HepG2 (cell line): Measurements from ENCODE around the gene MTRF1. TPM values are rescaled to one million over a fixed set of nuclear protein-coding genes. Genes with fewer than 3 reads are reported as not detected.

Source experiments
- AHR ChIP-seq: IDR thresholded peaks from 2 replicates; pipeline ENCODE4 v1.6.1; 2018; ENCODE audit warnings: missing genetic modification reagents, missing compliant biosample characterization
- HNRNPK ChIP-seq: fragments of 200-400 bp; formaldehyde crosslinking; IDR thresholded peaks from 2 replicates; pipeline ENCODE4 v1.6.1; 2018; ENCODE audit warnings: low read length, low read depth, moderate library complexity, mild to moderate bottlenecking; ENCODE audit not compliant: poor library complexity, severe bottlenecking
- JUND ChIP-seq: sonication (generic); formaldehyde crosslinking; IDR thresholded peaks from 2 replicates; pipeline ENCODE4 v1.8.0; 2022; ENCODE audit warnings: mild to moderate bottlenecking, missing genetic modification reagents
- KDM6A ChIP-seq: IDR thresholded peaks from 2 replicates; pipeline ENCODE4 v1.6.1; 2016; ENCODE audit warnings: low read depth
- MEF2D ChIP-seq: sonication (generic); formaldehyde crosslinking; IDR thresholded peaks from 2 replicates; pipeline ENCODE4 v1.5.1; 2020; ENCODE audit warnings: mild to moderate bottlenecking, missing genetic modification reagents
- MTF1 ChIP-seq: sonication (generic); formaldehyde crosslinking; IDR thresholded peaks from 2 replicates; pipeline ENCODE4 v1.5.0; 2020; ENCODE audit warnings: missing genetic modification reagents
- MYC ChIP-seq: sonication (generic); formaldehyde crosslinking; IDR thresholded peaks from 2 replicates; pipeline ENCODE4 v1.9.0; 2021; ENCODE audit warnings: missing genetic modification reagents, borderline replicate concordance
- NKX3-1 ChIP-seq: sonication (generic); formaldehyde crosslinking; IDR thresholded peaks from 2 replicates; pipeline ENCODE4 v1.5.0; 2020; ENCODE audit warnings: missing genetic modification reagents
- SRSF4 ChIP-seq: fragments of 200-400 bp; formaldehyde crosslinking; IDR thresholded peaks from one replicate; pipeline ENCODE4 v1.6.1; 2018; ENCODE audit warnings: mild to moderate bottlenecking, low read depth, low read length, moderate library complexity; ENCODE audit not compliant: poor library complexity, severe bottlenecking
- XBP1 ChIP-seq: sonication (generic); formaldehyde crosslinking; IDR thresholded peaks from 2 replicates; pipeline ENCODE4 v1.5.0; 2020; ENCODE audit warnings: missing genetic modification reagents
- ZBTB37 ChIP-seq: sonication (generic); formaldehyde crosslinking; IDR thresholded peaks from 2 replicates; pipeline ENCODE4 v1.4.0; 2020; ENCODE audit warnings: mild to moderate bottlenecking, missing genetic modification reagents
- ZFP36L2 ChIP-seq: sonication (generic); formaldehyde crosslinking; IDR thresholded peaks from 2 replicates; pipeline ENCODE4 v1.4.0; 2020; ENCODE audit warnings: missing genetic modification reagents
- ZNF343 ChIP-seq: sonication (generic); formaldehyde crosslinking; IDR thresholded peaks from 2 replicates; pipeline ENCODE4 v1.4.0; 2020; ENCODE audit warnings: mild to moderate bottlenecking, missing genetic modification reagents
- polyA plus RNA-seq, 8 experiments: library from polyadenylated mRNA; depleted of rRNA in 3 of 8; stranded (reverse) in 7 of 8; unstranded in 1 of 8; fragments of >200 nt; fragmentation: Illumina TruSeq in 4 of 8; extraction: Trizol in 4 of 8; gene quantifications; 2 replicates each; pipeline versions ENCODE4 v1.2.1 to v1.2.3, GENCODE V29; 2011 to 2016; ENCODE audit warnings: low read depth in 4 of 8, missing spikeins in 1 of 8, mixed read lengths in 1 of 8; ENCODE audit not compliant: insufficient read depth in 1 of 8
- total RNA-seq, 5 experiments: library from RNA; depleted of rRNA; stranded (reverse); fragments of >200 nt; fragmentation: Illumina TruSeq; extraction: Trizol; gene quantifications; 2 replicates each; pipeline ENCODE4 v1.2.3, GENCODE V29; 2016; ENCODE audit warnings: low read depth in 1 of 5
- TF ChIP-seq, protein P1 (sequence below): sonication (generic); formaldehyde crosslinking; IDR thresholded peaks from 2 replicates; pipeline ENCODE4 v1.4.0; 2020; ENCODE audit warnings: mild to moderate bottlenecking, missing genetic modification reagents, borderline replicate concordance
- TF ChIP-seq, protein P2 (sequence below), 2 experiments: sonication (generic) in 1 of 2; formaldehyde crosslinking in 1 of 2; IDR thresholded peaks; 2 replicates each; pipeline versions ENCODE4 v1.4.0 to v1.6.1; 2018 to 2020; ENCODE audit warnings: missing genetic modification reagents in 2 of 2, borderline replicate concordance in 1 of 2, low read depth in 1 of 2, mild to moderate bottlenecking in 1 of 2, missing biosample characterization in 1 of 2
- TF ChIP-seq, protein P3 (sequence below): sonication (generic); formaldehyde crosslinking; IDR thresholded peaks from 2 replicates; pipeline ENCODE4 v1.4.0; 2020; ENCODE audit warnings: mild to moderate bottlenecking, missing genetic modification reagents
- TF ChIP-seq, protein P4 (sequence below): sonication (generic); formaldehyde crosslinking; IDR thresholded peaks from 2 replicates; pipeline ENCODE4 v1.5.0; 2020; ENCODE audit warnings: missing genetic modification reagents, mild to moderate bottlenecking, borderline replicate concordance
- TF ChIP-seq, protein P5 (sequence below): sonication (generic); formaldehyde crosslinking; IDR thresholded peaks from 2 replicates; pipeline ENCODE4 v1.5.0; 2020; ENCODE audit warnings: missing genetic modification reagents

The MTRF1 gene
- total and polyA plus RNA-seq, 2 of the 13 experiments (the other 11 are each of a cell fraction or from before 2014, with no cell fraction given) = 21.6 to 27.2 TPM

DNA sequence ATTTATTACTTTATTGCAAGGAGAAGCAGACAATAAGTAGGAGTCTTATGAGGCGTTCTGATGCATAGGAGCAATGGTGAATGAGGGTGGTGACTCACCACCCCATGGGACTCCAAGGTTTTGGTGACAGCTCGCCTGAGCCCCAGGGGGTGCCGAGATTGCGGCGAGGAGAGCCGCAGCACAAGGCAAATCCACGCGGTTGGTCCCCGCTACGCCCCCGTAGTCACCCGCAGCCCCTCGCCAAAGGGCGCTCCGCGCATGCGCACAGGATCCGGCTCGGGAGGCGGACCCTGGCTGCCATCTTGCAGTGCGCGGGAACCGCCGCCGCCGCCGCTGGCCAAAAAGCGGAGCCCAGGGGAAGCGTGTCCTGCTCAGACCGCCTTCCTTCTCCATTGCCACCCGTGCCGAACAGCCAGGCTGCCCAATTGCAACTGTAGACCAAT, 47.6 kb upstream of the MTRF1 start, which contains the start of gene NAA16 (continued):
- TF ChIP-seq ZNF343 (CRISPR knock-in tag) = no peak; the same call in 1 of the 2 replicates
- TF ChIP-seq ZFP36L2 (CRISPR knock-in tag) = no peak
- TF ChIP-seq, protein P1, sequence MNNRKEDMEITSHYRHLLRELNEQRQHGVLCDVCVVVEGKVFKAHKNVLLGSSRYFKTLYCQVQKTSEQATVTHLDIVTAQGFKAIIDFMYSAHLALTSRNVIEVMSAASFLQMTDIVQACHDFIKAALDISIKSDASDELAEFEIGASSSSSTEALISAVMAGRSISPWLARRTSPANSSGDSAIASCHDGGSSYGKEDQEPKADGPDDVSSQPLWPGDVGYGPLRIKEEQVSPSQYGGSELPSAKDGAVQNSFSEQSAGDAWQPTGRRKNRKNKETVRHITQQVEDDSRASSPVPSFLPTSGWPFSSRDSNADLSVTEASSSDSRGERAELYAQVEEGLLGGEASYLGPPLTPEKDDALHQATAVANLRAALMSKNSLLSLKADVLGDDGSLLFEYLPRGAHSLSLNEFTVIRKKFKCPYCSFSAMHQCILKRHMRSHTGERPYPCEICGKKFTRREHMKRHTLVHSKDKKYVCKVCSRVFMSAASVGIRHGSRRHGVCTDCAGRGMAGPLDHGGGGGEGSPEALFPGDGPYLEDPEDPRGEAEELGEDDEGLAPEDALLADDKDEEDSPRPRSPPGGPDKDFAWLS = no peak
- TF ChIP-seq MTF1 (CRISPR knock-in tag) = no peak
- TF ChIP-seq XBP1 (CRISPR knock-in tag) = no peak
- TF ChIP-seq KDM6A (CRISPR knock-in tag) = no peak
- TF ChIP-seq, protein P2, sequence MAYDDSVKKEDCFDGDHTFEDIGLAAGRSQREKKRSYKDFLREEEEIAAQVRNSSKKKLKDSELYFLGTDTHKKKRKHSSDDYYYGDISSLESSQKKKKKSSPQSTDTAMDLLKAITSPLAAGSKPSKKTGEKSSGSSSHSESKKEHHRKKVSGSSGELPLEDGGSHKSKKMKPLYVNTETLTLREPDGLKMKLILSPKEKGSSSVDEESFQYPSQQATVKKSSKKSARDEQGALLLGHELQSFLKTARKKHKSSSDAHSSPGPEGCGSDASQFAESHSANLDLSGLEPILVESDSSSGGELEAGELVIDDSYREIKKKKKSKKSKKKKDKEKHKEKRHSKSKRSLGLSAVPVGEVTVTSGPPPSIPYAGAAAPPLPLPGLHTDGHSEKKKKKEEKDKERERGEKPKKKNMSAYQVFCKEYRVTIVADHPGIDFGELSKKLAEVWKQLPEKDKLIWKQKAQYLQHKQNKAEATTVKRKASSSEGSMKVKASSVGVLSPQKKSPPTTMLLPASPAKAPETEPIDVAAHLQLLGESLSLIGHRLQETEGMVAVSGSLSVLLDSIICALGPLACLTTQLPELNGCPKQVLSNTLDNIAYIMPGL (CRISPR knock-in tag; IDR thresholded peaks at IDR 0.05; ENCODE audit: borderline replicate concordance in 1 of 2, low read depth in 1 of 2) = peak in 1 of 2 experiments; percentile 35; a peak in 2 of 4 replicates
- no peak for TF ChIP-seq SRSF4
- peak; percentile 70 for TF ChIP-seq MYC (CRISPR knock-in tag)
- TF ChIP-seq, protein P3, sequence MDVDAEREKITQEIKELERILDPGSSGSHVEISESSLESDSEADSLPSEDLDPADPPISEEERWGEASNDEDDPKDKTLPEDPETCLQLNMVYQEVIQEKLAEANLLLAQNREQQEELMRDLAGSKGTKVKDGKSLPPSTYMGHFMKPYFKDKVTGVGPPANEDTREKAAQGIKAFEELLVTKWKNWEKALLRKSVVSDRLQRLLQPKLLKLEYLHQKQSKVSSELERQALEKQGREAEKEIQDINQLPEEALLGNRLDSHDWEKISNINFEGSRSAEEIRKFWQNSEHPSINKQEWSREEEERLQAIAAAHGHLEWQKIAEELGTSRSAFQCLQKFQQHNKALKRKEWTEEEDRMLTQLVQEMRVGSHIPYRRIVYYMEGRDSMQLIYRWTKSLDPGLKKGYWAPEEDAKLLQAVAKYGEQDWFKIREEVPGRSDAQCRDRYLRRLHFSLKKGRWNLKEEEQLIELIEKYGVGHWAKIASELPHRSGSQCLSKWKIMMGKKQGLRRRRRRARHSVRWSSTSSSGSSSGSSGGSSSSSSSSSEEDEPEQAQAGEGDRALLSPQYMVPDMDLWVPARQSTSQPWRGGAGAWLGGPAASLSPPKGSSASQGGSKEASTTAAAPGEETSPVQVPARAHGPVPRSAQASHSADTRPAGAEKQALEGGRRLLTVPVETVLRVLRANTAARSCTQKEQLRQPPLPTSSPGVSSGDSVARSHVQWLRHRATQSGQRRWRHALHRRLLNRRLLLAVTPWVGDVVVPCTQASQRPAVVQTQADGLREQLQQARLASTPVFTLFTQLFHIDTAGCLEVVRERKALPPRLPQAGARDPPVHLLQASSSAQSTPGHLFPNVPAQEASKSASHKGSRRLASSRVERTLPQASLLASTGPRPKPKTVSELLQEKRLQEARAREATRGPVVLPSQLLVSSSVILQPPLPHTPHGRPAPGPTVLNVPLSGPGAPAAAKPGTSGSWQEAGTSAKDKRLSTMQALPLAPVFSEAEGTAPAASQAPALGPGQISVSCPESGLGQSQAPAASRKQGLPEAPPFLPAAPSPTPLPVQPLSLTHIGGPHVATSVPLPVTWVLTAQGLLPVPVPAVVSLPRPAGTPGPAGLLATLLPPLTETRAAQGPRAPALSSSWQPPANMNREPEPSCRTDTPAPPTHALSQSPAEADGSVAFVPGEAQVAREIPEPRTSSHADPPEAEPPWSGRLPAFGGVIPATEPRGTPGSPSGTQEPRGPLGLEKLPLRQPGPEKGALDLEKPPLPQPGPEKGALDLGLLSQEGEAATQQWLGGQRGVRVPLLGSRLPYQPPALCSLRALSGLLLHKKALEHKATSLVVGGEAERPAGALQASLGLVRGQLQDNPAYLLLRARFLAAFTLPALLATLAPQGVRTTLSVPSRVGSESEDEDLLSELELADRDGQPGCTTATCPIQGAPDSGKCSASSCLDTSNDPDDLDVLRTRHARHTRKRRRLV (CRISPR knock-in tag) = no peak
- TF ChIP-seq HNRNPK = no peak
- peak; percentile 62; the same call in 1 of the 2 replicates for TF ChIP-seq NKX3-1 (CRISPR knock-in tag)
- no peak for TF ChIP-seq AHR (CRISPR knock-in tag)
- no peak for TF ChIP-seq MEF2D
- TF ChIP-seq, protein P4, sequence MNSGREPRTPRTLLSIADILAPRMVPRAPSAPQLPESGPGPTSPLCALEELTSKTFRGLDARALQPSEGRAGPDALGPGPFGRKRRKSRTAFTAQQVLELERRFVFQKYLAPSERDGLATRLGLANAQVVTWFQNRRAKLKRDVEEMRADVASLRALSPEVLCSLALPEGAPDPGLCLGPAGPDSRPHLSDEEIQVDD (CRISPR knock-in tag) = no peak; the same call in 1 of the 2 replicates
- TF ChIP-seq JUND (CRISPR knock-in tag) = 0 out of 2 replicates have a peak, but pooled peaks have one; percentile 26
- TF ChIP-seq, protein P5, sequence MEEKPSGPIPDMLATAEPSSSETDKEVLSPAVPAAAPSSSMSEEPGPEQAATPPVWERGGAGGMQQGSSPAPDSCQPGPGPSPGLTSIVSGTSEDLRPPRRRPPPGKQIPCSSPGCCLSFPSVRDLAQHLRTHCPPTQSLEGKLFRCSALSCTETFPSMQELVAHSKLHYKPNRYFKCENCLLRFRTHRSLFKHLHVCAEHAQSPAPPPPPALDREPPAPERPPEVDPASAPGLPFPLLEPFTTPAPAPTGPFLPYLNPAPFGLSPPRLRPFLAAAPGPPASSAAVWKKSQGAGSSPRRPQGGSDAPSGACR (CRISPR knock-in tag) = 0 out of 2 replicates have a peak, but pooled peaks have one; percentile 20
- TF ChIP-seq ZBTB37 (CRISPR knock-in tag) = peak; percentile 60; the same call in 1 of the 2 replicates
